WERI-Rb-1 (cell line): ENCODE measurements around the gene SULT1E1.

Experiments
- DNase-seq: peaks from one replicate; pipeline ENCODE4 v3.0.0-alpha.2; 2020
- H3K27ac ChIP-seq: fragments of 250-450 bp; sonication (Bioruptor Pico); 2 replicates; pipeline ENCODE4 v1.5.1; 2020; ENCODE audit warnings: mild to moderate bottlenecking, moderate library complexity
- H3K27me3 ChIP-seq: fragments of 250-450 bp; sonication (Bioruptor Pico); 2 replicates; pipeline ENCODE4 v1.5.1; 2021; ENCODE audit warnings: mild to moderate bottlenecking, low read depth, moderate library complexity; ENCODE audit not compliant: insufficient read depth, severe bottlenecking
- H3K36me3 ChIP-seq: fragments of 250-450 bp; sonication (Bioruptor Pico); 2 replicates; pipeline ENCODE4 v1.5.1; 2020; ENCODE audit warnings: mild to moderate bottlenecking, moderate library complexity
- H3K4me3 ChIP-seq: 2 replicates; pipeline ENCODE4 v1.5.1; 2011; ENCODE audit warnings: low read depth, mild to moderate bottlenecking, control low read depth, low read length
- H3K9me3 ChIP-seq: fragments of 250-450 bp; sonication (Bioruptor Pico); 2 replicates; pipeline ENCODE4 v1.5.1; 2021; ENCODE audit warnings: mild to moderate bottlenecking, moderate library complexity; ENCODE audit not compliant: severe bottlenecking
- CTCF ChIP-seq: IDR thresholded peaks from 2 replicates; pipeline ENCODE4 v1.5.1; 2011; ENCODE audit warnings: low read depth, mild to moderate bottlenecking, control low read depth, inconsistent platforms, low read length

The SULT1E1 gene

GRCh38 chr4:69816236-69816635 is 43.7 kb downstream of the SULT1E1 start:
- no peak for TF ChIP-seq CTCF

GRCh38 chr4:69813628-69814027 is 46.3 kb downstream of the SULT1E1 start:
- TF ChIP-seq CTCF, result no peak
- Histone ChIP-seq H3K4me3 (no peak overlapping the region), H3K36me3 (no peaks in the 10 kb centered on the region), H3K27ac (no peak overlapping the region), H3K27me3 (no peaks in the 10 kb centered on the region), H3K9me3 (no peaks in the 10 kb centered on the region)
- no peak for DNase-seq

More at GRCh38 chr4:69816236-69816635, 43.7 kb downstream of the SULT1E1 start:
- no peaks in the 10 kb centered on the region for H3K9me3 ChIP-seq
- no peaks in the 10 kb centered on the region for H3K27me3 ChIP-seq
- H3K36me3 ChIP-seq, result no peaks in the 10 kb centered on the region
- H3K4me3 ChIP-seq, result no peak overlapping the region
- no peak for DNase-seq
- H3K27ac ChIP-seq, result no peak overlapping the region

GRCh38 chr4:69811166-69811565 is 48.8 kb downstream of the SULT1E1 start:
- Histone ChIP-seq H3K27me3 (no peaks in the 10 kb centered on the region), H3K9me3 (no peaks in the 10 kb centered on the region), H3K36me3 (no peaks in the 10 kb centered on the region), H3K27ac (no peak overlapping the region), H3K4me3 (no peak overlapping the region)
- TF ChIP-seq CTCF, result no peak
- DNase-seq, result no peak

- H3K4me3 ChIP-seq, result no peak overlapping the region
- DNase-seq, result no peak
- H3K9me3 ChIP-seq, result no peaks in the 10 kb centered on the region
- H3K27me3 ChIP-seq, result no peaks in the 10 kb centered on the region
- H3K36me3 ChIP-seq, result no peaks in the 10 kb centered on the region
- H3K27ac ChIP-seq, result no peak overlapping the region
- no peak for TF ChIP-seq CTCF
Measured at GRCh38 chr4:69800599-69800998, 59.3 kb downstream of the SULT1E1 start.

- no peaks in the 10 kb centered on the region for H3K9me3 ChIP-seq
- no peak for TF ChIP-seq CTCF
Measured at GRCh38 chr4:69799337-69799736, 60.6 kb downstream of the SULT1E1 start.

GRCh38 chr4:69793732-69794131 is 66.2 kb downstream of the SULT1E1 start:
- no peak for TF ChIP-seq CTCF
- DNase-seq, result no peak
- H3K4me3 ChIP-seq, result no peak overlapping the region
- no peaks in the 10 kb centered on the region for H3K27me3 ChIP-seq
- H3K27ac ChIP-seq, result no peak overlapping the region
- no peaks in the 10 kb centered on the region for H3K36me3 ChIP-seq
- H3K9me3 ChIP-seq, result no peaks in the 10 kb centered on the region

More at GRCh38 chr4:69799337-69799736, 60.6 kb downstream of the SULT1E1 start:
- Histone ChIP-seq H3K27me3 (no peaks in the 10 kb centered on the region), H3K4me3 (no peak overlapping the region), H3K36me3 (no peaks in the 10 kb centered on the region), H3K27ac (no peak overlapping the region)
- DNase-seq, result no peak
